AG10803 (cell line): ENCODE results near the gene OLIG2.

Experiments used
- DNase-seq: peaks from one replicate; pipeline ENCODE4 v3.0.0; 2010; ENCODE audit warnings: low read depth
- H3K4me3 ChIP-seq: 2 replicates; pipeline ENCODE4 v1.5.1; 2011; ENCODE audit warnings: mild to moderate bottlenecking, low read length, control low read depth
- CTCF ChIP-seq: conservative IDR thresholded peaks from 2 replicates; pipeline ENCODE4 v1.5.1; 2011; ENCODE audit warnings: mild to moderate bottlenecking, low read length, control low read depth, inconsistent platforms

The OLIG2 gene

GRCh38 chr21:33028287-33028670 is 2.5 kb downstream of the OLIG2 start:
- TF ChIP-seq CTCF = no peak
- DNase-seq = no peak
- no peak overlapping the region for H3K4me3 ChIP-seq

DNA sequence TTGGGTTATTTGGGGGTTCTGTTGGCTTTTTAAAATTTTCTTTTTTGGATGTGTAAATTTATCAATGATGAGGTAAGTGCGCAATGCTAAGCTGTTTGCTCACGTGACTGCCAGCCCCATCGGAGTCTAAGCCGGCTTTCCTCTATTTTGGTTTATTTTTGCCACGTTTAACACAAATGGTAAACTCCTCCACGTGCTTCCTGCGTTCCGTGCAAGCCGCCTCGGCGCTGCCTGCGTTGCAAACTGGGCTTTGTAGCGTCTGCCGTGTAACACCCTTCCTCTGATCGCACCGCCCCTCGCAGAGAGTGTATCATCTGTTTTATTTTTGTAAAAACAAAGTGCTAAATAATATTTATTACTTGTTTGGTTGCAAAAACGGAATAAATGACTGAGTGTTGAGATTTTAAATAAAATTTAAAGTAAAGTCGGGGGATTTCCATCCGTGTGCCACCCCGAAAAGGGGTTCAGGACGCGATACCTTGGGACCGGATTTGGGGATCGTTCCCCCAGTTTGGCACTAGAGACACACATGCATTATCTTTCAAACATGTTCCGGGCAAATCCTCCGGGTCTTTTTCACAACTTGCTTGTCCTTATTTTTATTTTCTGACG is 3.1 kb downstream of the OLIG2 start:
- H3K4me3 ChIP-seq = no peak overlapping the region
- no peak for TF ChIP-seq CTCF
- no peak for DNase-seq

DNA sequence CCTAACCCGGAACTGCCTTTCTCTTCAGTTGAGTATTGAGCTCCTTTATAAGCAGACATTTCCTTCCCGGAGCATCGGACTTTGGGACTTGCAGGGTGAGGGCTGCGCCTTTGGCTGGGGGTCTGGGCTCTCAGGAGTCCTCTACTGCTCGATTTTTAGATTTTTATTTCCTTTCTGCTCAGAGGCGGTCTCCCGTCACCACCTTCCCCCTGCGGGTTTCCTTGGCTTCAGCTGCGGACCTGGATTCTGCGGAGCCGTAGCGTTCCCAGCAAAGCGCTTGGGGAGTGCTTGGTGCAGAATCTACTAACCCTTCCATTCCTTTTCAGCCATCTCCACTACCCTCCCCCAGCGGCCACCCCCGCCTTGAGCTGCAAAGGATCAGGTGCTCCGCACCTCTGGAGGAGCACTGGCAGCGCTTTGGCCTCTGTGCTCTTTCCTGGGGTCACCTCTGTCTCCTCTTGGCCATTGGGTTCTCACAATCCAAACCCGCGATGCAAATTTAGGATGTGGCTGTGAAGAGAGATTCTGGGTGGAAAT is 3.7 kb downstream of the OLIG2 start:
- no peak for DNase-seq

GRCh38 chr21:33029975-33030461 is 4.3 kb downstream of the OLIG2 start:
- no peak overlapping the region for H3K4me3 ChIP-seq
- no peak for TF ChIP-seq CTCF

More for the DNA sequence above, 3.7 kb downstream of the OLIG2 start:
- no peak overlapping the region for H3K4me3 ChIP-seq
- no peak for TF ChIP-seq CTCF

GRCh38 chr21:33030633-33031032 is 4.9 kb downstream of the OLIG2 start:
- H3K4me3 ChIP-seq = no peak overlapping the region
- TF ChIP-seq CTCF = no peak
- no peak for DNase-seq

More at GRCh38 chr21:33029975-33030461, 4.3 kb downstream of the OLIG2 start:
- no peak for DNase-seq

- TF ChIP-seq CTCF = no peak
- H3K4me3 ChIP-seq = no peak overlapping the region
- no peak for DNase-seq
Measured at GRCh38 chr21:33031152-33031911, 5.6 kb downstream of the OLIG2 start.
